Fibroblast of skin of left quadriceps (primary cell): ENCODE results near the gene SCGB2A2.

ENCODE experiments used
- DNase-seq, 2 experiments: peaks; one replicate each; pipeline ENCODE4 v3.0.0-alpha.2; 2013; ENCODE audit warnings: low read depth in 2 of 2

Gene SCGB2A2

DNA sequence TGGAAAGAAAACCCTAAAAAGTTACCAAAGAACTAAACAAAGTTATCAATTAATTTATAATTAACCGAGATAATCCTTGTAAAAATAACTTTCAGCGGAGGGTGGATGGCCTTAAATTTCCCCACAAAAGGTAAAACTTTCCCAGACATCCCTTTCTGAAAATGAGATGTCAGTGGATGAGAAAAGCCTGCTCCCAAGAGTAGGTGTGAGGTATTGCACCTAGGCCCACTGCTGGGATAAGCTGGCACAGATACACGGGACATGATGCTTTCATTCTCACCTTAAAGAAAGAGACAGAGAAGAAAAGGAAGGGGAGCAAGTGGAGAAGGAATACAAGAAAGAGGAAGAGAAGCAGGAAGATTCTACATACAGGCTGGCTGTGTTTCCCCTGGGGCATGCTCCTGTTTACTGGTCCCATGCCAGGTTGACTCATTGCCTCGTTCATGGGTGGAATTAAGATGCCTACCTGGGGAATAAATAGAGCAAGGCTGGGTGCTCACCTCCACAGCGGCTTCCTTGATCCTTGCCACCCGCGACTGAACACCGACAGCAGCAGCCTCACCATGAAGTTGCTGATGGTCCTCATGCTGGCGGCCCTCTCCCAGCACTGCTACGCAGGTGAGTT, at the start of gene SCGB2A2:
TSS of gene SCGB2A2 (plus strand) at position 505 of the 625 bp plus-strand sequence. CDS start at position 564, 59 bp downstream.
- DNase-seq: no peak

DNA sequence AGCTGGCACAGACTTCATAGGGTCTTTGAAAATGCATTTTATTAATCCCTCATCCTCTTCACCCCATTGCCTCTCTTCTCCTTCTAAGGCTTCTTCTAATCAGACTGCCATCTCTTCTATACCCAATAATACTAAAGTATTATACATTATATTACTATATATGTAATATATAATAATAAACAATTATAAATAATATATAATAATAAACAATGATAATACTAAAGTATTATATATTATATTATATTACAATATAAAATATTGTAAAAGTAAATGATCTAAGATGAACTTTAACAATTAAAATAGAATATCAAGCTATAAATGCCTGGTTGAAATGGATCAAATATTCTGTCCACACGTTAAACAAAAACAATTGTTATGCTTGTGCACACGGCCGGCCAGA, 48.5 kb upstream of the SCGB2A2 start:
- DNase-seq: no peak

GRCh38 chr11:62223095-62223494, 46.9 kb upstream of the SCGB2A2 start:
- DNase-seq: no peak

GRCh38 chr11:62233730-62234129, 36.2 kb upstream of the SCGB2A2 start:
- no peak for DNase-seq

DNA sequence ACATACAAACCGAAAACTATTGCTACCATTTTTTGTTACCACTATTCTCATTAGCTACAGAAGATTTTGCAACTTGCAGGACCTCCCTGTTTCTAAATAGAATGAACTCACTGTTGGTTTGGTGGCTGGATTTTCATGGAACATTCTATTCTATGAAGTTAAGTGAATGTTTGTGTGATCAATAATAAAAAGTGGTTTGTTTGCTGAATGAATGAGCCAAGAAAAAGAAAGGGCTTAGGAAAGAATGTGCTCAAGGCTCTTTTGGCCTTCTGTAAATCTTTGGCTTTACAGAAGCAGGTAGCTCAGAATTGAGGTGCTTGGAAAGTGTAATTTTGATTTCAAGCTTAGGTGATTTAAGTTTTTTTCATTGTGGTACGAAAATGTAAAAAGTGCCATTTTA, 33.8 kb upstream of the SCGB2A2 start:
- no peak for DNase-seq

DNA sequence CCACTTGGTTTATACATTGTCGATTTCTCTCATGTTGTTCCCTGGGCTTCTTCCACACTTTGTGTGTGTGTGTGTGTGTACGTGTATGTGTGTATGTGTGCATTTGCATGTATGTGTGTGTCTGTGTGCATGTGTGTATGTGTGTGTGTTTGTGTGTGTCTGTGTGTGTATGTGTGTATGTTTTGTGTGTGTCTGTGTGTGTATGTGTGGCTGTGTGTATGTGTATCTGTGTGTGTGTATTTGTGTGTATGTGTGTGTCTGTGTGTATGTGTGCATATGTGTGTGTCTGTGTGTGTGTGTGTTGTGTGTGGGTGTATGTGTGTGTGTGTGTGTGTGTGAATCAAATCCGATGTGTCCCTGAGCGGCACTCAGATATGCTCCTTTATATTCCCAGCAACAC, 32.5 kb upstream of the SCGB2A2 start:
- no peak for DNase-seq

- DNase-seq: no peak
These were observed 31.8 kb upstream of the SCGB2A2 start for GRCh38 chr11:62238151-62238550.

- DNase-seq: no peak
These were observed 28.9 kb upstream of the SCGB2A2 start for GRCh38 chr11:62241095-62241494.

- DNase-seq: no peak
These were observed 27.9 kb upstream of the SCGB2A2 start, which contains the start of gene SCGB1D2 for GRCh38 chr11:62242021-62242420. Gene SCGB1D2 (plus strand): TSS chr11:62242239. CDS start chr11:62242308, 69 bp downstream.

DNA sequence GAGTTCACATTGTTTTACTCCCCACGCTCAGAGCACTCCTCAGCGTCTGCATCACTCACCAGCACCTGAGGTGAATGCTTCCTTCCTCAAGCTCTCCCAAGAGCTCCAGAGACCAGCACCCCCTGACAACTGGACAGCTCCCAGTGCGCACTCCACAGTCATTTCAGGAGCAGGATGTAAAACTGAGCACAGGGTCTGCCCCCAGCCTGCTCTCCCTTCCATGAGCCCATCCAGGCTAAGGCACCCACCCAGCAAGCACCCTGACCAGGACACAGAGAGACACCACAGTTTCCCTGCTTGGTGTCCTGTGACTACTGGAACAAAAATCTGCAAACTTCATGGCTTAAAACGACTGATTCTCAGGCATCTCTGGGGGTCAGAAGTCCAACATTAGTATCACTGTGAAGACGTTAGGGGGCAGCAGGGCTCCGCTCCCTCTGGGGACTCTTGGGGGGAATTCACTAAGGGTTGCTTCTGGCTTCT, 24.6 kb upstream of the SCGB2A2 start:
- no peak for DNase-seq

GRCh38 chr11:62251698-62252097, 18.3 kb upstream of the SCGB2A2 start:
- no peak for DNase-seq

DNA sequence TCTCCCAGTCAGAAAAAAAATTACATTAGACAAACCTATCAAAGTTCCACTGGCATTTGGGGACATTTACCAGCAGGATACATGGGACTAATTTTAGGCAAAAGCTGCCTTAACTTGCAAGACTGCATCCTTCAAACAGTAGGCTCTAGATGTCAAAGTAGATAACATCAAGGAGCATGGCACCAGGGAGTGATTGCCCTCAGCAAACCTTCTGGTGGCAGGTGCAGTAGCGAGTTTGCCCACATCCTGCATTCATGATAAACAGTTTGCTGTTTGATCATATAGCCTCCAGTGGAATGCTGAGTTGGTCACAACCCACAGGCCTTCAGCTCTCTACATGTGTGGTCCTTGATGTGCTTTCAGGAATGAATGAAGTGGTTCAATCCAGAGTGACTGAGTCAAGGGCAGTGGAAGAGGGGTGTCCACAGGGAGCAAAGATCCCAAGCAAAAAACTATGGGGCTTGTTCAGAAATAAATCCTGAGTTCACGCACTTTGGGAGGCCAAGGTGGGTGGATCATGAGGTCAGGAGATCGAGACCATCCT, 15.9 kb upstream of the SCGB2A2 start:
- DNase-seq: no peak

DNA sequence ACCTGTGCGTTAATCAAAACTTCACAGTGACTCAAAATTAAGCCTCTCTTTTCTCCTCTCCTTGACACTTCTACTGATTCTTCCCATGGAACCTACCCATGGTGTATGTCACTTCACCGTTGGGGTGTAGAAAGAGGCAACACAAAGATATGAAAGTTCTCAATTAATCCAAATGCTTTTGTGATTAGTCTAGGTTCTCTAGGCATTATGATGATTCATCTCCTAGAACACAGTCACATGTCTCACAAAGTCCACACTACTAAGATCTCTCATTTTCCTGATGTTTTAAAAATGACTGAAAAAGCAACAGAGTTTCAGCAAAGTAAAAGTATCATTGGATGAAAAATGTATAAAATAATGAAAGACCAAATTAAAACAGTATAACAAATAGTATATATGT, 13.7 kb upstream of the SCGB2A2 start:
- no peak for DNase-seq

GRCh38 chr11:62260261-62260953, 9.6 kb upstream of the SCGB2A2 start:
- DNase-seq: no peak

DNA sequence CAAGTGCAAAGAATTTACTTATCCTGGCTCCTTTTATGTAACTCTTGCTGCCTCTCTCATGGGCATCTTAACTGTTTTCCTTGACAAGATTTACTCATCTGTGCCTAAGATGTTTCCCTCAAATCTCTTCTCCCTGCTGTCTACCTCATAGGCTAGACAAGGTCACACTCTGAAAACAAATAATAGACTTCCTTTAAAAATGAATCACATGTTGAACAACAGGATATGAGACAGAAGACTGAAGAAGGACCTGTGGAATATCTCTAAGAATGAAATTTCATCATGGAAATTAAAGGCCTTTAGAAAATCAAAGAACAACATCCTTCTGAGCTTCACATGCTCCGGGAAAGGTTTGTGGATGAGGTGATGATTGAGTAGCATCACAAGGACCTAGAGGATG, 6.0 kb upstream of the SCGB2A2 start:
- no peak for DNase-seq

GRCh38 chr11:62266558-62266957, 3.4 kb upstream of the SCGB2A2 start:
- DNase-seq: no peak

- no peak for DNase-seq
These were observed 2.9 kb upstream of the SCGB2A2 start for GRCh38 chr11:62267050-62267449.

- DNase-seq: no peak
These were observed 2.4 kb upstream of the SCGB2A2 start for GRCh38 chr11:62267576-62267975.

GRCh38 chr11:62273284-62273683, 3.3 kb downstream of the SCGB2A2 start:
- DNase-seq: no peak

DNA sequence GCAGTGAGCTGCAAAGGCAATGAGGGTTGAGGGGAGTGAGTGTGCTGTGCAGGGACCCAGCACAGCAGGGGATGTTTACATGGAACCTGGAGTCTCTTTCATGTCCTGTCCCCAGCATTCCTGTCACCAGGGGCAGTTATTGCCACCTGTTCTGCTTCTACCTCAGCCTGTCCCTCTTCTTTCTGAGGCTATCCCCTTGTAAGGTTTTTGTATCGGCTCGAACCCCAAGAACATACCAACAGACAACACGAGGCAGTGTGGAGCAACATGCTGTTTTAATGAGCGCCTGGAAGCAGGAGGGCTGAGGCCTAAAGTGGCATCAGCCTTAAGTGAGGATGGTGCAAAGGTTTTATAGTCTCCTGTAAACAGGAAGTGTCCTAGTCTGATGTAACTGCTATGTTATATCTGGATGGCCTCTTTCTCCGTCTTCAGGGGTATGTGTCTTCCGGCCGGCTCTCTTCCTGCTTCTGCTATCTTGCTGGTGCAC, 3.9 kb downstream of the SCGB2A2 start:
- no peak for DNase-seq

DNA sequence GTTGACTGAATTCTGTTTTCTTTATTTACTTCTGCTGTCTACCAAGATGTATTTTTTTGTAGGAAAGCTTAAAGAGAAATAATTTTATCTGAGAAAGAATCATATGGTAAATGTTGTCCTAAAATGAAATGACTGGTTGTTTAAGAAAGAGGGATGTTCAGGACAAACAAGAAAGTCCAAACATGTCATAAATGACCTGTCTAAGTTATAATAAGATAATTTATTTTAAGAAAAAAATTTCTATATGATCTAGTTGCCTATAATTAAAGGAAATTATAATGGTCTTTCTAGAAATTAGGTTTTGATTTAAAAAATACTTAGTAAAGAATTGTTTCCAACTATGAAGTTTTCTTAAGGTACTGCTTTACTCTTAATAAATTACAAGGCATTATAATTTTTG, 10.5 kb downstream of the SCGB2A2 start:
- DNase-seq: no peak

DNA sequence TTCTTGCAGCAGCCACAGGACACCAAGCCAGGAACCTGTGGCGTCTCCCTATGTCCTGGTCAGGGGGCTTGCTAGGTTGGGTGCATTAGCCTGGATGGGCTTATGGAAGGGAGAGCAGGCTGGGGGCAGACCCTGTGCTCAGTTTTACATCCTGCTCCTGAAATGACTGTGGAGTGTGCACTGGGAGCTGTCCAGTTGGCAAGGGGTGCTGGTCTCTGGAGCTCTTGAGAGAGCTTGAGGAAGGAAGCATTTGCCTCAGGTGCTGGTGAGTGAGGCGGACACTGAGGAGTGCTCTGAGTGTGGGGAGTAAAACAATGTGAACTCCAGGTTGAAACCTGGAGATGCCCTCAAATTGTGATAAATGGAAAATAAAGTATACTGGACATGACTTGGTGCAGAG, 25.5 kb downstream of the SCGB2A2 start:
- peak in 1 of 2 experiments; percentile 0 for DNase-seq

GRCh38 chr11:62298975-62299374, 29.0 kb downstream of the SCGB2A2 start, which contains the start of gene SCGB1D4:
Gene SCGB1D4 (minus strand): TSS chr11:62299075. CDS start chr11:62299010, 65 bp downstream.
- no peak for DNase-seq
